HG02678 (cell line): ENCODE results near the gene SUSD3.
A peak's percentile ranks its signal among the peaks of the same experiment; 100 is the strongest.
"Not testable (repeated sequence)": the region's sequence is repeated elsewhere in the genome, so short reads cannot be mapped to it uniquely, and the experiment has no call there.

Experiments used
- ATAC-seq: cut with Tn5 transposase; IDR thresholded peaks from one replicate; pipeline ENCODE4 v1.9.1; 2021; ENCODE audit warnings: mild to moderate bottlenecking, moderate library complexity; ENCODE audit not compliant: unreplicated experiment

SUSD3 gene

DNA sequence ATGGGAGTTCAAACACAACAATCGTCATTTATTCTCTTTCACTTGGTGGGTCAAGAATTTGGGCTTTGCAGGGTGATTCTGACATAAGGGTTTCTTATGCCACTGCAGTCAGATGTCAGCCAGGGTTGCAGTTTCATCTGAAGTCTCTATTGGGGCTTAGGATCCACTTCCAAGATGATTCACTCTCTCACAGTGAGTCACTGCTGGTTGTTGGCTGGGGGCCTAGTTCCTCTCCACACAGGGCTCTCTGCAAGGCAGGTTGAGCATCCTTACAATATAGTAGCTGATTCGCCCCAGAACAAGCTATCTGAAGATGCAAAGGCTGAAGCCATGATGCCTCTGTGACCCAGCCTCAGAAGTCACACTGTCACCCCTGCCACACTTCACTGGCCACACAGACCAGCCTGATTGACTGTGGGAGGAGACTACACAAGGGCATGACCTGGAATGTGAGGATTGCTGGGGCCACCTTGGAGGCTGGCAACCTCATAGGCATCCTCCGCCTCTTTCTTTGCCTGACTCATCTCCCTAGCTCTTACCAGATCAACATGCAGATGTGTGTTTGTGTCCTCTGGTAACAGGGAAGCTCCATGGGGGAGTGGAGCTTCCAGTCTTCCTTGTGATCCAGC lies 33.1 kb downstream of the SUSD3 start:
- no peak for ATAC-seq

GRCh38 chr9:93092251-93092991 lies 33.9 kb downstream of the SUSD3 start:
- no peak for ATAC-seq

GRCh38 chr9:93093127-93093876 lies 34.8 kb downstream of the SUSD3 start:
- ATAC-seq = no peak

DNA sequence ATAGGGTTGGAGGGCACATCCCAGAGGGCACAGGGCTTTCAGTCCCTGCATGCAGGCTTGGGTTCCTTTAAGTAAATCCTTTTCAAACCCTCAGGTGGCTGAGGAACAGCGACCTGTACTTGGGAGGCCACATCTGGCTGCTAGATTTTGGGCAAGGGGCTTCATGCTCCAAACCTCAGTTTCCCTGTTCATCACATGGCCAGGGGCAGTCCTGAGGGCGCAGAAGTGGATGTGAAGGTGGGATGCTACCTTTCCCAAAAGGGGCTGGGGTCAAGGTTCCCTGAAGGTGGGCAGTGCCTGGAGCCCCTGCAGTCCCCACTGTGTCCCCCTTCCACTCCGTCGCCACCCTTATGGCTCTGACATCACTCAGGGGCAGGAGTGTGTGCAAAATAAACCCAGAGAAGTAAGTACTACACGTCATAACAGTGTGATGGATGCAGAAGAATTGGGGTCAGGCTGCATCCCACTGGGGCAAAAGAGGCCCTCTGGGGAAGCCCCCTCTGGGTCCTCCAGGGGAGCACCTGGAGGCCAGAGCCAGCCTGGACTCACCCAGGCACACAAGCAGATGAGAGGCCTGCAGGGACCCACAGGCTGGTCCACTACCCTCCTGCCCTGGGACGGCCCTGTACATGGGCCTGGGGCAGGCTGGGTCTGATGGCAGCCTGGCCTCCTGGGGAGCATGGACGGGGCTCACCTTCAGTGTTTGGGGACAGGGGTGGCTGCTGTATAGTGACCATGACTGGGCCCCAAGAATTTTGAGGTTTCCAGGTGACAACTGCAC lies 35.6 kb downstream of the SUSD3 start:
- ATAC-seq = no peak

GRCh38 chr9:93094658-93095204 lies 36.2 kb downstream of the SUSD3 start:
- ATAC-seq = no peak

- peak; percentile 71 for ATAC-seq
These were observed 37.0 kb downstream of the SUSD3 start for GRCh38 chr9:93095205-93096130.

DNA sequence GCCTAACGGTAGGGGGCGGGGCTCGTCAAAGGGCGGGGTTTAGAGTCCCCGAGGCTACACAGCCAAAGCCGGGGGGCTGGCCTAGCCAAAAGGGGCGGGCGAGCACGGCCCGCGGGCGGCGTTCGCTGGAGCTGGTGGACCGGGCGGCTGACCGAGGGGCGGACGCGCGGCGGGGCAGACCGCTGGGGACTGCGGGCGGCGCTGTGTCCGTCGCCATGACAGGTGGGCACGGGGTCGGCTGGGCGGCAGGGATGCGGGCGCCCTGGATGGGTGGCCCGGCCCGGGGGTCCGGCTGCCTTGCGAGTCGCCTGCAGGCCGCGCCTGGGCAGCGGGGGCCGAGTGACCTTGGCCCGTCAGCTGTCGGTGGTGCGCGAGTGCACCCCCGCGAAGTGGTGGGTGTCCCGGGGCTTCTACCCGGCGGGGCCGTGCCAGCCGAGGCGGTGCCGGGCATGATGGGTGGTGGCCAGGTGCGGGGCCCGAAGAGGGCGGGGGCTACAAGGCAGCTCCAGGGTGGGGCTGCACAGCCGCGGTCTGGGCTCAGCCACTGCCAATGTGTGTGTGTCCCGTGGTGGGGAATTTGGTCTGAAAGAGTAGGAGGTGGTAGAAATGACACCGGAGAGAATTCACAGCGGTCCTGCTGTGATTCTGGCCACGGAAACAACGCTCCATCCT lies 37.8 kb downstream of the SUSD3 start, which contains the start of gene CARD19:
TSS of gene CARD19 (plus strand) at position 87 of the 672 bp plus-strand sequence. CDS start at position 216, 129 bp downstream.
- ATAC-seq = peak; percentile 17

GRCh38 chr9:93096811-93097382 lies 38.4 kb downstream of the SUSD3 start:
- ATAC-seq = no peak

DNA sequence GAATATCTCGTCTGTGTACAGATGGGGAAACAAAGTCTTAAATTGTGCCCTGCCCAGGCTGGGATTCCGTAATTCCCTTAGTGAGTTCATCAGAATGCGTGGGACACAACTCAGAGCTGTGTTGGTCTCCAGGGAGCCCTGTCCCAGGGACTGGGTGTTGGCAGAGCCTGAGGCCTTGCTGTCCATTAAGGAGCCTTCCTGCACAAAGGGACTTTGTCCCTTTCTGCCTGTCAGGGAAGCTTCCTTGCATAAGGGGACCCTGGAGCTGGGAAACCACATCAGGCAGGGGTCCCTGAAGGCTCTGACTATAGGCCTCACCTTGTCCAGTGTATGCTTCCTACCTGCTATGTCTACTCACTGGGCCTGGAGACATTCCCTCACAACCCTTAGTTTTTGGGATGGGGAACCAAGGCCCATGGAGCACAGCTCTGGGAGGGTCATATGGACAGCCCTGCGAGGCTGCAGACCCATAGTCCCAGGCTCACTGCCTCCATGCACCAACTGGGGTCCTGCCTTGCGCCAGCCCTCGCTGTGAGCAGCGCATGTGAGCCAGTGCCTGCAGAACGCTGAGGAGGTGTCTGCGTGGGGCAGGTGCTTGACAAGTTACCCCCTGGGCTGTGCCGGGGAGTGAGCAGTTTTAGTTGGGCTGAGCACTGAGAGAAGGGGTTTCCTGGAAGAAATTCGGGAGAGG lies 39.2 kb downstream of the SUSD3 start:
- ATAC-seq = no peak

- ATAC-seq = no peak
These were observed 39.9 kb downstream of the SUSD3 start for GRCh38 chr9:93098236-93098946.

DNA sequence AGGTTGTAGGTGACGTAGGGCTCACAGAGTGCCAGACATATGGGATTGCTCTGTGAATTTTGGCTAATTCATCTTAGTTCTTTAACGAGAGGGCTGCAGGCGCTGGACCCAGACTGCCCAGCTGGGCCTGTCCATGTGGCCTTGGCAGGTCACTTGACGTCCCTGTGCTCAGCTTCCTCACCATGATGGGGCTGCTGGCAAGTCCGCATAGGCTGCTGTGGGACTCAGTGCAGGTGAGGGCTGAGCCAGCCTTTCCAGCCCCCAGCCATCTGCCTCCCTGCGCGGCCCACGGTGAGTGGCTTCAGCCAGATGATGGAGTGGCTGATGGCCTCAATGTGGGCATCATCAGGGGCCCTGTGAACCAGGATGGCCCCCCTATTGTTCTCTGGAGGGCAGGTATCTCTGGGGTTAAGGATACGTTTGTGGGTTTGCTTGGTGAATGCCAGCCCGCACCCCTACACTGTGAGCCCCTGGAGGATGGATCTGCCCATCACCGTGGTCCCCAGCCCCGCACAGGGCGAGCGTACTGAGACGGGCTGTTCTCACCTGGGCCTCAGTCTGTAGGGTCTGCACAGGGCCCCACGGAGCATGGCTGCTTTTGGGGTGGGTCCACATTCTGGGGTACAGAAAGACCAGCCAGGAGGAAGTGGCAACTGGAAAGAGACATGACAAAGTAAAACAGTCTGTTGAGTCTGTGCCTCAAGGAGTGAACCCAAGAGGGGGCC lies 41.2 kb downstream of the SUSD3 start:
- ATAC-seq = no peak

- ATAC-seq = no peak
These were observed 41.8 kb downstream of the SUSD3 start for GRCh38 chr9:93100276-93100636.

DNA sequence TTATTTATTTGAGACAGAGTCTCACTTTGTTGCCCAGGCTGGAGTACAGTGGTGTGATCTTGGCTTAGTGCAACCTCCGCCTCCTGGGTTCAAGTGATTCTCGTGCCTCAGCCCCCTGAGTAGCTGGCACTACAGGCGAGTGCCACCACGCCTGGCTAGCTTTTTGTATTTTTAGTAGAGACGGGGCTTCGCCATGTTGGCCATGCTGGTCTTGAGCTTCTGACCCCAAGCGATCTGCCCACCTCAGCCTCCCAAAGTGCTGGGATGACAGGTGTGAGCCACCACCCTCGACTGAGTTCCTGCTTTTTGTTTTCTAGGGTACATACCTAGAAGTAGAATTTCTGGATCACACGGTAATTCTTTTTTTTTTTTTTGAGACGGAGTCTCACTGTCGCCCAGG lies 42.6 kb downstream of the SUSD3 start:
- ATAC-seq = not testable (repeated sequence)

GRCh38 chr9:93105620-93106019 lies 47.1 kb downstream of the SUSD3 start:
- no peak for ATAC-seq

DNA sequence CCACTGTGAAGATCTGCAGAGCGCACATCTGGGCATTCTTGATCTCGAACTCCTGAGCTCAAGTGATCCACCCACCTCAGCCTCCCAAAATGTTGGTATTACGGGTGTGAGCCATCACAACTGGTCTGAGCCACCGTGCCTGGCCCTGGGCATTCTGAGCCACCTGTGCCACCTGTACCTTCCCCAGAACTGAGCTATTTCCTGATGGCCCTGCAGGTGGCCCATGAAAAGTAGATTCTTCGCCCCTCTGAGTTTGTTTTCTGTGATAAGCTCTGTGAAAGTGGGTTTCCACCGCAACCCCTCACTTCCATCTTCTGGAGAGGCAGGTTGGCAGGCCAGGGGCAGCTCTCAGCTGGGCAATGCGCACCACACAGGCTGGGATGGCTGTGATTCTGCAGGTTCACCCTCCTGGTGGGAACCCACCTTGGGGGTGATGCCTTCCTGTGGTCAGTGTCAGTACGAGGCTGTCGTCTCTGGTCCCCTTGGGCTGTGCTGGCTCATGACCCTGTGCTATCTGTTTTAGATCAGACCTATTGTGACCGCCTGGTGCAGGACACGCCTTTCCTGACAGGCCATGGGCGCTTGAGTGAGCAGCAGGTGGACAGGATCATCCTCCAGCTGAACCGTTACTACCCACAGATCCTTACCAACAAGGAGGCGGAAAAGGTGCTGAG lies 48.8 kb downstream of the SUSD3 start:
- ATAC-seq = no peak

- ATAC-seq = no peak
These were observed 49.3 kb downstream of the SUSD3 start for GRCh38 chr9:93107825-93108161.
